Measurements from ENCODE around the gene GGT5.
A peak's percentile ranks its signal among the peaks of the same experiment; 100 is the strongest.
"Not testable (repeated sequence)": the region's sequence is repeated elsewhere in the genome, so short reads cannot be mapped to it uniquely, and the experiment has no call there.

The GGT5 gene

GRCh38 chr22:24182900-24183246 lies 62.0 kb downstream of the GGT5 start:
- H3K4me3 ChIP-seq (ENCODE audit: control insufficient read depth in 1 of 7, extremely low read depth in 1 of 7, insufficient read depth in 4 of 7, low read depth in 2 of 7, low read length in 6 of 7); DNase-seq; H3K27me3 ChIP-seq (replicated peaks in 2 of 5; ENCODE audit: control insufficient read depth in 4 of 5, insufficient read depth in 5 of 5, low read length in 4 of 5); POLR2A ChIA-PET; H3K4me1 ChIP-seq (ENCODE audit: control extremely low read depth in 1 of 4, control insufficient read depth in 4 of 4, insufficient read depth in 4 of 4, low read length in 3 of 4); H3K27ac ChIP-seq (ENCODE audit: insufficient read depth in 1 of 2, low read depth in 1 of 2, low read length in 2 of 2, poor library complexity in 1 of 2, severe bottlenecking in 2 of 2); H3K9me3 ChIP-seq (ENCODE audit: control extremely low read depth in 1 of 5, control insufficient read depth in 4 of 5, insufficient read depth in 2 of 5, low read depth in 1 of 5, low read length in 4 of 5): not testable (repeated sequence)
- 91% methylated on average over 6 of the region's 11 CpGs for WGBS (ENCODE audit: insufficient coverage)
- H3K36me3 ChIP-seq (ENCODE audit: control insufficient read depth in 4 of 4, insufficient read depth in 4 of 4, low read length in 3 of 4), result peaks cover 0 to 15% (median 5%) of the 10 kb centered on the region in 4 experiments
- CTCF ChIA-PET, result interaction anchor here (43.2 kb wide), 1 partner anchor 44 kb away, joined by 1213 read pairs; no protein-coding TSS in a partner anchor

GRCh38 chr22:24181996-24182899 lies 62.6 kb downstream of the GGT5 start:
- no peaks in the 10 kb centered on the region for H3K4me1 ChIP-seq (ENCODE audit: control extremely low read depth in 1 of 4, control insufficient read depth in 4 of 4, insufficient read depth in 4 of 4, low read length in 3 of 4)
- H3K27me3 ChIP-seq (replicated peaks in 2 of 5; ENCODE audit: control insufficient read depth in 4 of 5, insufficient read depth in 5 of 5, low read length in 4 of 5), result no peaks in the 10 kb centered on the region
- WGBS (ENCODE audit: insufficient coverage), result 85% methylated on average over 10 of the region's 20 CpGs
- no peak overlapping the region for H3K27ac ChIP-seq (ENCODE audit: insufficient read depth in 1 of 2, low read depth in 1 of 2, low read length in 2 of 2, poor library complexity in 1 of 2, severe bottlenecking in 2 of 2)
- H3K9me3 ChIP-seq (ENCODE audit: control extremely low read depth in 1 of 5, control insufficient read depth in 4 of 5, insufficient read depth in 2 of 5, low read depth in 1 of 5, low read length in 4 of 5), result no peaks in the 10 kb centered on the region
- no peak overlapping the region for H3K4me3 ChIP-seq (ENCODE audit: control insufficient read depth in 1 of 7, extremely low read depth in 1 of 7, insufficient read depth in 4 of 7, low read depth in 2 of 7, low read length in 6 of 7)
- CTCF ChIA-PET, result interaction anchor here (43.2 kb wide), 1 partner anchor 43 kb away, joined by 1213 read pairs; no protein-coding TSS in a partner anchor
- peaks cover 0 to 20% (median 8%) of the 10 kb centered on the region in 4 experiments for H3K36me3 ChIP-seq (ENCODE audit: control insufficient read depth in 4 of 4, insufficient read depth in 4 of 4, low read length in 3 of 4)
- POLR2A ChIA-PET, result no interaction called here
- peak in 1 of 3 donors; percentile 19 for DNase-seq

DNA sequence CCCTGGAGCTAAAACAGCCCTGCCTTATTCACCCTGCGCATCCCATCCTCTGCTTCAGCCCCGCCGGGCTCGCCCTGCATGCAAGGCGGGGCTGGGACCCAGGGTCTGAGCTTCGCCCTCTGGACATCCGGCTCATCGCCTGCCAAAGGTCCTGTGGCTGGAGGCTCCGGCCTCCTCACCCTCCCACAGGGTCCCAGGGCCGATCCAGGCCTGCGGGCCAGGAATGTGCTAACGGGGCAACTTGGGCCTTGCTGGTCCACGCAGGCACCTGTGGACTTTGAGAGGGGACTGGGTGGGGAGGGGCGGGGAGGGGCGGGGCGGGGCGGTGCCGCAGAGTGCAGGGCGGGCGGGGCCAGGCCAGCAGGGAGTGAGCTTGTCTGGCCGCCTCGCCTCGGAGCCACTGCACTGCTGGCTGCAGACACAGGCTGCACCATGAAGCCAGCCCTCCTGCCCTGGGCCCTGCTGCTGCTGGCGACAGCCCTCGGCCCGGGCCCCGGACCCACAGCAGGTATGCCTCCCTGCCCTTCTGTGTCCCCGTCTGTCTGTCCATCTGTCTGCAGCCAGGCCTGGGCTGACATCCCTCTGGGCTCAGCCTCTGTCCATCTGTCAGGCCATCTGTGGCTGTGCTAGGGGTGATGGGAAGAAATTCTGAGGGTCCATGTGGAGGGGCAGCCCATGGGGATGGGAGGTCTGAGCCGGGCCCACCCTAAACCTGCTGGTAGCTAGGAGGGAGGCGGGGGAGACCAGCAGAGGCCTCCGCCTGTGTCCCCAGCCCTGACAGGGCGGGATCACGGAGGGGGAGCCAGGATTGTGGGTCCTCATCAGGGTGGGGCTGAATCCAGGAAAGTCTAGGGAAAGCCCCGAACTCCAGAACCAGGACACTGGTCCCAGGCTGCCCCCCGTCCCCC lies 63.5 kb downstream of the GGT5 start, which contains the start of gene SUSD2:
SUSD2 (plus strand) TSS at position 400 of the 908 bp plus-strand sequence; CDS start at position 433, 33 bp downstream.
- DNase-seq, result no peak
- Histone ChIP-seq H3K9me3 (ENCODE audit: control extremely low read depth in 1 of 5, control insufficient read depth in 4 of 5, insufficient read depth in 2 of 5, low read depth in 1 of 5, low read length in 4 of 5) (no peaks in the 10 kb centered on the region), H3K4me3 (ENCODE audit: control insufficient read depth in 1 of 7, extremely low read depth in 1 of 7, insufficient read depth in 4 of 7, low read depth in 2 of 7, low read length in 6 of 7) (no peak within 1 kb of the TSS), H3K36me3 (ENCODE audit: control insufficient read depth in 4 of 4, insufficient read depth in 4 of 4, low read length in 3 of 4) (peaks cover 0 to 29% (median 16%) of the 10 kb centered on the region in 4 experiments), H3K4me1 (ENCODE audit: control extremely low read depth in 1 of 4, control insufficient read depth in 4 of 4, insufficient read depth in 4 of 4, low read length in 3 of 4) (no peaks in the 10 kb centered on the region), H3K27me3 (replicated peaks in 2 of 5; ENCODE audit: control insufficient read depth in 4 of 5, insufficient read depth in 5 of 5, low read length in 4 of 5) (no peaks in the 10 kb centered on the region), H3K27ac (ENCODE audit: insufficient read depth in 1 of 2, low read depth in 1 of 2, low read length in 2 of 2, poor library complexity in 1 of 2, severe bottlenecking in 2 of 2) (no peak within 1 kb of the TSS)
- 95% methylated on average over 11 of the region's 35 CpGs for WGBS (ENCODE audit: insufficient coverage)
- ChIA-PET POLR2A (no interaction called here), CTCF (interaction anchor here (1.2 to 43.2 kb wide), 2 partner anchors 42 to 75 kb away, joined by 5 to 1213 read pairs; no protein-coding TSS in a partner anchor)

DNA sequence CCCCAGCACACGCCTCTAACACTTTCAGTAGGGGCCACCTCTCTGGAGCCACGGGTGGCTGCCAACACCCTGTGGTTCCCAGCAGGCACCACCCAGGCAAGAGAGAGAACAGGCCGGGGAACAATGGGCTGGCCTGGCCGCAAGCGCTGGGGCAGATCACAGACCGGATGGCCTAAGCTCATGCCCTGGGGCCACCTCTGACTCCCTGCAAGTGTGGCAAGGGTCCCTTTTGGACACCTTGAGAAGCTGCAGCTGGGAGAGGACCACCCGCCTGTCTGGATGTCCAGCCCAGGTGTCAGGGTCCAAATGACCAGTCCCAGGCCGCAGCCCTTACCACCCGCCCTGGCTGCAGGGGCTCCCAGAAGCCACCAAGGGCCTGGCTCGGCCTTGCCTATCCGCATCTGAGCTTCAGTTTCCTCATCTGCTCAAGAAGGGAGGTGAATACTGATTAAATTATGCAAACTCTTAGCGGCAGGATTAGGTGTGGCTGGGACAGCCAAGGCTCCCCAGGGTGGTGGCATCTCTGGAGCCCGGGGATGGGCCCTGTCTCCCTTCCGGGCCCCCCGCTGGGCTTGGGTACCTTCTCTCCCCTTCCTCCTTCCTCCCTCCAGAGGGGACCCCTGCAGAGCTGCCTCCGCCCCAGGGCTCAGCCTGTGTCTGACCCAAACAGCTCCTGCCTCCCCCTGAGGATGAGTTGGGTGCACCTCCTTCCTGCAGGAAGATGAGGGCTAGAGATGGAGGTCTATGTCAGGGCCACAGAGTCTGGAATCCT lies 64.4 kb downstream of the GGT5 start:
- H3K36me3 ChIP-seq (ENCODE audit: control insufficient read depth in 4 of 4, insufficient read depth in 4 of 4, low read length in 3 of 4), result peaks cover 8 to 37% (median 22%) of the 10 kb centered on the region in 4 experiments

GRCh38 chr22:24179478-24180210 lies 65.2 kb downstream of the GGT5 start:
- POLR2A ChIA-PET, result interaction anchor here (0.8 kb wide), 1 partner anchor 19 kb away, joined by 3 read pairs; no protein-coding TSS in a partner anchor

More for the DNA sequence above, 64.4 kb downstream of the GGT5 start:
- Histone ChIP-seq H3K27ac (ENCODE audit: insufficient read depth in 1 of 2, low read depth in 1 of 2, low read length in 2 of 2, poor library complexity in 1 of 2, severe bottlenecking in 2 of 2) (no peak overlapping the region), H3K4me3 (ENCODE audit: control insufficient read depth in 1 of 7, extremely low read depth in 1 of 7, insufficient read depth in 4 of 7, low read depth in 2 of 7, low read length in 6 of 7) (no peak overlapping the region), H3K27me3 (replicated peaks in 2 of 5; ENCODE audit: control insufficient read depth in 4 of 5, insufficient read depth in 5 of 5, low read length in 4 of 5) (no peaks in the 10 kb centered on the region), H3K4me1 (ENCODE audit: control extremely low read depth in 1 of 4, control insufficient read depth in 4 of 4, insufficient read depth in 4 of 4, low read length in 3 of 4) (no peaks in the 10 kb centered on the region), H3K9me3 (ENCODE audit: control extremely low read depth in 1 of 5, control insufficient read depth in 4 of 5, insufficient read depth in 2 of 5, low read depth in 1 of 5, low read length in 4 of 5) (no peaks in the 10 kb centered on the region)
- ChIA-PET CTCF (interaction anchor here (1.1 to 43.2 kb wide), 3 partner anchors 13 to 74 kb away, joined by 4 to 1213 read pairs (median 5); no protein-coding TSS in a partner anchor), POLR2A (no interaction called here)
- 82% methylated on average over 7 of the region's 16 CpGs for WGBS (ENCODE audit: insufficient coverage)
- DNase-seq, result no peak

More at GRCh38 chr22:24179478-24180210, 65.2 kb downstream of the GGT5 start:
- no peak for DNase-seq
- CTCF ChIA-PET, result interaction anchor here (0.7 to 43.2 kb wide), 4 partner anchors 8 to 42 kb away, joined by 4 to 1213 read pairs (median 6); no protein-coding TSS in a partner anchor
- no peak overlapping the region for H3K4me3 ChIP-seq (ENCODE audit: control insufficient read depth in 1 of 7, extremely low read depth in 1 of 7, insufficient read depth in 4 of 7, low read depth in 2 of 7, low read length in 6 of 7)
- H3K4me1 ChIP-seq (ENCODE audit: control extremely low read depth in 1 of 4, control insufficient read depth in 4 of 4, insufficient read depth in 4 of 4, low read length in 3 of 4), result no peaks in the 10 kb centered on the region
- peak overlapping the region in 1 of 2 experiments; percentile 5 for H3K27ac ChIP-seq (ENCODE audit: insufficient read depth in 1 of 2, low read depth in 1 of 2, low read length in 2 of 2, poor library complexity in 1 of 2, severe bottlenecking in 2 of 2)
- 85% methylated on average over 15 of the region's 17 CpGs for WGBS (ENCODE audit: insufficient coverage)
- no peaks in the 10 kb centered on the region for H3K27me3 ChIP-seq (replicated peaks in 2 of 5; ENCODE audit: control insufficient read depth in 4 of 5, insufficient read depth in 5 of 5, low read length in 4 of 5)
- no peaks in the 10 kb centered on the region for H3K9me3 ChIP-seq (ENCODE audit: control extremely low read depth in 1 of 5, control insufficient read depth in 4 of 5, insufficient read depth in 2 of 5, low read depth in 1 of 5, low read length in 4 of 5)
- peaks cover 9 to 46% (median 27%) of the 10 kb centered on the region in 4 experiments for H3K36me3 ChIP-seq (ENCODE audit: control insufficient read depth in 4 of 4, insufficient read depth in 4 of 4, low read length in 3 of 4)

All from common myeloid progenitor, CD34-positive (primary cell).